WTC11 (cell line): ENCODE results near the gene INPP5A. TPM values are rescaled to one million over a fixed set of nuclear protein-coding genes. Genes with fewer than 3 reads are reported as not detected.

Experiments
- ATAC-seq: fragments of 200-7000 bp; cut with Tn5 transposase; 2 replicates; pipeline ENCODE4 v1.10.0; 2021; ENCODE audit warnings: mild to moderate bottlenecking, moderate library complexity
- CTCF ChIA-PET: fragments of 300-600 bp; sonication (Branson Sonifier 250); formaldehyde crosslinking; loops from one replicate; lab custom pipeline; 2021; ENCODE audit warnings: antibody characterized with exemption; lab: Charles Lee
- POLR2A ChIA-PET: fragments of 350-600 bp; sonication (Branson Sonifier 250); formaldehyde crosslinking; loops from one replicate; lab custom pipeline; 2021; ENCODE audit warnings: antibody characterized with exemption; lab: Charles Lee
- DNase-seq: peaks from one replicate; pipeline ENCODE4 v3.0.0; 2021; ENCODE audit warnings: low spot score
- H3K27ac Mint-ChIP-seq: 2 replicates; pipeline ENCODE4 v1.8.0; 2021; ENCODE audit warnings: mixed read lengths
- H3K27me3 Mint-ChIP-seq: 2 replicates; pipeline ENCODE4 v1.8.0; 2021; ENCODE audit warnings: low read depth, mild to moderate bottlenecking, moderate library complexity, mixed read lengths
- H3K36me3 Mint-ChIP-seq: 2 replicates; pipeline ENCODE4 v1.8.0; 2021; ENCODE audit warnings: mixed read lengths
- H3K4me1 Mint-ChIP-seq: 2 replicates; pipeline ENCODE4 v1.8.0; 2022; ENCODE audit warnings: mixed read lengths
- H3K4me3 Mint-ChIP-seq: 2 replicates; pipeline ENCODE4 v1.8.0; 2021; ENCODE audit warnings: mild to moderate bottlenecking, moderate library complexity, mixed read lengths
- H3K9me3 Mint-ChIP-seq: 2 replicates; pipeline ENCODE4 v1.8.0; 2021; ENCODE audit warnings: mixed read lengths
- CREM ChIP-seq: sonication (generic); formaldehyde crosslinking; IDR thresholded peaks from 2 replicates; pipeline ENCODE4 v1.8.1; 2022; ENCODE audit warnings: mild to moderate bottlenecking, missing genetic modification reagents, moderate library complexity
- EMX1 ChIP-seq: fragments of 250-450 bp; sonication (Bioruptor Pico); IDR thresholded peaks from 2 replicates; pipeline ENCODE4 v1.8.0; 2021; ENCODE audit warnings: mild to moderate bottlenecking
- ETV6 ChIP-seq: sonication (generic); formaldehyde crosslinking; IDR thresholded peaks from 2 replicates; pipeline ENCODE4 v1.8.1; 2022; ENCODE audit warnings: mild to moderate bottlenecking, missing genetic modification reagents
- FOXJ3 ChIP-seq: sonication (generic); formaldehyde crosslinking; IDR thresholded peaks from 2 replicates; pipeline ENCODE4 v1.9.0; 2021; ENCODE audit warnings: missing genetic modification reagents, mild to moderate bottlenecking, borderline replicate concordance
- FOXK1 ChIP-seq: sonication (generic); formaldehyde crosslinking; IDR thresholded peaks from 2 replicates; pipeline ENCODE4 v1.8.0; 2022; ENCODE audit warnings: mild to moderate bottlenecking, moderate library complexity, missing genetic modification reagents
- GRHL2 ChIP-seq: fragments of 250-450 bp; sonication (Bioruptor Pico); IDR thresholded peaks from 2 replicates; pipeline ENCODE4 v1.8.0; 2022; ENCODE audit warnings: mild to moderate bottlenecking, moderate library complexity; ENCODE audit not compliant: insufficient replicate concordance, severe bottlenecking
- KAT7 ChIP-seq: sonication (generic); formaldehyde crosslinking; IDR thresholded peaks from 2 replicates; pipeline ENCODE4 v1.8.1; 2023; ENCODE audit warnings: missing genetic modification reagents, mild to moderate bottlenecking, borderline replicate concordance
- MLX ChIP-seq: sonication (generic); formaldehyde crosslinking; IDR thresholded peaks from 2 replicates; pipeline ENCODE4 v1.8.1; 2023; ENCODE audit warnings: mild to moderate bottlenecking, missing genetic modification reagents, moderate library complexity
- NFATC4 ChIP-seq: fragments of 250-450 bp; sonication (Bioruptor Pico); IDR thresholded peaks from 2 replicates; pipeline ENCODE4 v1.9.0; 2021; ENCODE audit warnings: mild to moderate bottlenecking
- NR2C2 ChIP-seq: sonication (generic); formaldehyde crosslinking; IDR thresholded peaks from 2 replicates; pipeline ENCODE4 v1.8.0; 2022; ENCODE audit warnings: mild to moderate bottlenecking, missing genetic modification reagents
- RORB ChIP-seq: fragments of 250-450 bp; sonication (Bioruptor Pico); IDR thresholded peaks from 2 replicates; pipeline ENCODE4 v1.9.0; 2021; ENCODE audit warnings: mild to moderate bottlenecking
- SMAD3 ChIP-seq: sonication (generic); formaldehyde crosslinking; IDR thresholded peaks from 2 replicates; pipeline ENCODE4 v1.8.0; 2022; ENCODE audit warnings: missing genetic modification reagents, mild to moderate bottlenecking, borderline replicate concordance
- SOX15 ChIP-seq: fragments of 250-450 bp; sonication (Bioruptor Pico); IDR thresholded peaks from 2 replicates; pipeline ENCODE4 v1.9.0; 2021; ENCODE audit warnings: mild to moderate bottlenecking
- TEAD1 ChIP-seq: sonication (generic); formaldehyde crosslinking; IDR thresholded peaks from 2 replicates; pipeline ENCODE4 v1.8.0; 2022; ENCODE audit warnings: mild to moderate bottlenecking, missing genetic modification reagents
- ZNF138 ChIP-seq: sonication (generic); formaldehyde crosslinking; conservative IDR thresholded peaks from 2 replicates; pipeline ENCODE4 v1.8.1; 2022; ENCODE audit warnings: mild to moderate bottlenecking, moderate library complexity, missing genetic modification reagents
- ZNF219 ChIP-seq: sonication (generic); formaldehyde crosslinking; IDR thresholded peaks from 2 replicates; pipeline ENCODE4 v1.8.0; 2023; ENCODE audit warnings: missing genetic modification reagents, mild to moderate bottlenecking, borderline replicate concordance
- ZNF263 ChIP-seq: sonication (generic); formaldehyde crosslinking; IDR thresholded peaks from 2 replicates; pipeline ENCODE4 v1.8.1; 2022; ENCODE audit warnings: low read depth, mild to moderate bottlenecking, moderate library complexity, missing genetic modification reagents
- ZNF671 ChIP-seq: fragments of 250-450 bp; sonication (Bioruptor Pico); IDR thresholded peaks from 2 replicates; pipeline ENCODE4 v1.8.0; 2021; ENCODE audit warnings: mild to moderate bottlenecking
- total RNA-seq: library from RNA; stranded (reverse); gene quantifications from 3 replicates; pipeline ENCODE4 v1.2.3, GENCODE V29; 2021
- TF ChIP-seq, protein P1 (sequence below): sonication (generic); formaldehyde crosslinking; IDR thresholded peaks from 2 replicates; pipeline ENCODE4 v1.8.0; 2023; ENCODE audit warnings: missing genetic modification reagents
- TF ChIP-seq, protein P2 (sequence below): sonication (generic); formaldehyde crosslinking; IDR thresholded peaks from 2 replicates; pipeline ENCODE4 v1.8.0; 2023; ENCODE audit warnings: mild to moderate bottlenecking, missing genetic modification reagents
- TF ChIP-seq, protein P3 (sequence below): fragments of 250-450 bp; sonication (Bioruptor Pico); IDR thresholded peaks from 2 replicates; pipeline ENCODE4 v1.9.0; 2021; ENCODE audit warnings: mild to moderate bottlenecking
- TF ChIP-seq, protein P4 (sequence below): fragments of 250-450 bp; sonication (Bioruptor Pico); IDR thresholded peaks from 2 replicates; pipeline ENCODE4 v1.8.0; 2021; ENCODE audit warnings: mild to moderate bottlenecking
- TF ChIP-seq, protein P5 (sequence below): sonication (generic); formaldehyde crosslinking; IDR thresholded peaks from 2 replicates; pipeline ENCODE4 v1.8.0; 2022; ENCODE audit warnings: mild to moderate bottlenecking, missing genetic modification reagents

Gene INPP5A
- total RNA-seq, 1 experiment from 2014 or later: 22.1 TPM

DNA sequence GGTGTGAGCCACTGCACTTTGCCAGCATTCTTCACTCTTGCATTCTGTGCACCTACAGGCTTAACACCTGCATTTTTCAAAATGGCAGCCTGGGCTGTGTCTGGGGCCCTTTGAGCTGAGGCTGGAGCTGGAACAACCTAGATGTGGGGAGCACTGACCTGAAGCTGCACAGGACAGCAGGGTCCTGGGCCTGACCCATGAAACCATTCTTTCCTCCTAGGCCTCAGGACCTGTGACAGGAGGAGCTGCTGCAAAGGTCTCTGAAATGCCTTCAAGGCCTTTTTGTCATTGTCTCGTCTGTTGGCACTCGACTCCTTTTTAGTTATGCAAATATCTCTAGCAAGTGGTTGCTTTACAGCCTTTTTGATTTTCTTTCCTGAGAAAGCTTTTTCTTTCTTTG, 82.3 kb downstream of the INPP5A start:
- Mint-ChIP-seq H3K36me3 (peaks cover 43% of the 10 kb centered on the region), H3K27me3 (peaks cover 48% of the 10 kb centered on the region), H3K27ac (no peak overlapping the region), H3K4me1 (no peaks in the 10 kb centered on the region), H3K4me3 (no peak overlapping the region), H3K9me3 (peaks cover 43% of the 10 kb centered on the region)
- DNase-seq: no peak
- POLR2A ChIA-PET: no interaction called here
- ATAC-seq: no peak
- CTCF ChIA-PET: no interaction called here
- TF ChIP-seq MLX: no peak
- TF ChIP-seq GRHL2: no peak
- TF ChIP-seq NFATC4 (CRISPR knock-in tag): no peak
- TF ChIP-seq KAT7: no peak
- TF ChIP-seq TEAD1 (CRISPR knock-in tag): no peak
- TF ChIP-seq SOX15 (CRISPR knock-in tag): no peak
- TF ChIP-seq CREM (CRISPR knock-in tag): no peak
- TF ChIP-seq, protein P1, sequence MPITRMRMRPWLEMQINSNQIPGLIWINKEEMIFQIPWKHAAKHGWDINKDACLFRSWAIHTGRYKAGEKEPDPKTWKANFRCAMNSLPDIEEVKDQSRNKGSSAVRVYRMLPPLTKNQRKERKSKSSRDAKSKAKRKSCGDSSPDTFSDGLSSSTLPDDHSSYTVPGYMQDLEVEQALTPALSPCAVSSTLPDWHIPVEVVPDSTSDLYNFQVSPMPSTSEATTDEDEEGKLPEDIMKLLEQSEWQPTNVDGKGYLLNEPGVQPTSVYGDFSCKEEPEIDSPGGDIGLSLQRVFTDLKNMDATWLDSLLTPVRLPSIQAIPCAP (CRISPR knock-in tag): no peak
- TF ChIP-seq ZNF671 (CRISPR knock-in tag): no peak
- TF ChIP-seq, protein P2, sequence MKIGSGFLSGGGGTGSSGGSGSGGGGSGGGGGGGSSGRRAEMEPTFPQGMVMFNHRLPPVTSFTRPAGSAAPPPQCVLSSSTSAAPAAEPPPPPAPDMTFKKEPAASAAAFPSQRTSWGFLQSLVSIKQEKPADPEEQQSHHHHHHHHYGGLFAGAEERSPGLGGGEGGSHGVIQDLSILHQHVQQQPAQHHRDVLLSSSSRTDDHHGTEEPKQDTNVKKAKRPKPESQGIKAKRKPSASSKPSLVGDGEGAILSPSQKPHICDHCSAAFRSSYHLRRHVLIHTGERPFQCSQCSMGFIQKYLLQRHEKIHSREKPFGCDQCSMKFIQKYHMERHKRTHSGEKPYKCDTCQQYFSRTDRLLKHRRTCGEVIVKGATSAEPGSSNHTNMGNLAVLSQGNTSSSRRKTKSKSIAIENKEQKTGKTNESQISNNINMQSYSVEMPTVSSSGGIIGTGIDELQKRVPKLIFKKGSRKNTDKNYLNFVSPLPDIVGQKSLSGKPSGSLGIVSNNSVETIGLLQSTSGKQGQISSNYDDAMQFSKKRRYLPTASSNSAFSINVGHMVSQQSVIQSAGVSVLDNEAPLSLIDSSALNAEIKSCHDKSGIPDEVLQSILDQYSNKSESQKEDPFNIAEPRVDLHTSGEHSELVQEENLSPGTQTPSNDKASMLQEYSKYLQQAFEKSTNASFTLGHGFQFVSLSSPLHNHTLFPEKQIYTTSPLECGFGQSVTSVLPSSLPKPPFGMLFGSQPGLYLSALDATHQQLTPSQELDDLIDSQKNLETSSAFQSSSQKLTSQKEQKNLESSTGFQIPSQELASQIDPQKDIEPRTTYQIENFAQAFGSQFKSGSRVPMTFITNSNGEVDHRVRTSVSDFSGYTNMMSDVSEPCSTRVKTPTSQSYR (CRISPR knock-in tag): no peak
- TF ChIP-seq, protein P3, sequence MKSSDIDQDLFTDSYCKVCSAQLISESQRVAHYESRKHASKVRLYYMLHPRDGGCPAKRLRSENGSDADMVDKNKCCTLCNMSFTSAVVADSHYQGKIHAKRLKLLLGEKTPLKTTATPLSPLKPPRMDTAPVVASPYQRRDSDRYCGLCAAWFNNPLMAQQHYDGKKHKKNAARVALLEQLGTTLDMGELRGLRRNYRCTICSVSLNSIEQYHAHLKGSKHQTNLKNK (CRISPR knock-in tag): no peak
- TF ChIP-seq, all 79 proteins: peak for 0

DNA sequence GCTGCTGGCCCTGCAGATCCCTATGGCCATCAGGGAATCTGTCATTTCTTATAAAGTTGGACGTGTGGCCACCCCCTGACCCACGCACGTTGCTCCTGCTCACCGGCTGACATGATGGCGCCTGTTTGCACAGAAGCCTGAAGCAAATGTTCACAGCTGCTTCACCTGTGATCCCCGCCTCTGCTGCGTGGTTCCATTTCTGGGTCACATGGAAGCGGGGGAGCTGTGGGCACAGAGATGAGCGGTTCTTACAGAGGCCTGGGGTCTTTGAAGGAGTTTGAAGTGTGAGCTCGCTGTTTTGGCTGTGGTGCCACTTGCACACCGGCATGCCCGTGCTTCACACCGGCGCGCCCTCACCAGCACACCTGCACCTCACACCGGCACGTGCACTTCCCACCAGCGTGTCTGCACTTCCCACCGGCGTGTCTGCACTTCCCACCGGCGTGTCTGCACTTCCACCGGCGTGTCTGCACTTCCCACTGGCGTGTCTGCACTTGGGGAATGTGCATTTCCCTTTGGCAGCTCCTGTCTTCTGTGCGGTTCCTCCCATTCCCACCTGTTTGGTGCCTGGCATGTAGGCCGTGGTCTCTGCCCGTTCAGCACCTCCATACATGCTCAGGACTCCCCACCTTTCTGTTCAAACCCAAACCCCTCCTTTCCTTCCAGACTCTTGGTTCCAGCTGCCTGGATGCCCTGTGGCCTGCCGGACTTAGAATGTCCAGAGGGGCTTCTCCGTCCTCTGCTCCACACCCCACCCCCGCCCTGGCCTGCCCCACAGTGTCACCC, 86.7 kb downstream of the INPP5A start:
- TF ChIP-seq RORB (no peak), TEAD1 (CRISPR knock-in tag) (no peak), NR2C2 (CRISPR knock-in tag) (no peak), ZNF219 (CRISPR knock-in tag) (no peak), ZNF138 (CRISPR knock-in tag) (no peak), FOXJ3 (CRISPR knock-in tag) (no peak), SMAD3 (no peak), EMX1 (no peak), ETV6 (CRISPR knock-in tag) (no peak), FOXK1 (CRISPR knock-in tag) (no peak), ZNF263 (CRISPR knock-in tag) (no peak)
- TF ChIP-seq, protein P4, sequence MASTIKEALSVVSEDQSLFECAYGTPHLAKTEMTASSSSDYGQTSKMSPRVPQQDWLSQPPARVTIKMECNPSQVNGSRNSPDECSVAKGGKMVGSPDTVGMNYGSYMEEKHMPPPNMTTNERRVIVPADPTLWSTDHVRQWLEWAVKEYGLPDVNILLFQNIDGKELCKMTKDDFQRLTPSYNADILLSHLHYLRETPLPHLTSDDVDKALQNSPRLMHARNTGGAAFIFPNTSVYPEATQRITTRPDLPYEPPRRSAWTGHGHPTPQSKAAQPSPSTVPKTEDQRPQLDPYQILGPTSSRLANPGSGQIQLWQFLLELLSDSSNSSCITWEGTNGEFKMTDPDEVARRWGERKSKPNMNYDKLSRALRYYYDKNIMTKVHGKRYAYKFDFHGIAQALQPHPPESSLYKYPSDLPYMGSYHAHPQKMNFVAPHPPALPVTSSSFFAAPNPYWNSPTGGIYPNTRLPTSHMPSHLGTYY (CRISPR knock-in tag): no peak
- TF ChIP-seq, protein P5, sequence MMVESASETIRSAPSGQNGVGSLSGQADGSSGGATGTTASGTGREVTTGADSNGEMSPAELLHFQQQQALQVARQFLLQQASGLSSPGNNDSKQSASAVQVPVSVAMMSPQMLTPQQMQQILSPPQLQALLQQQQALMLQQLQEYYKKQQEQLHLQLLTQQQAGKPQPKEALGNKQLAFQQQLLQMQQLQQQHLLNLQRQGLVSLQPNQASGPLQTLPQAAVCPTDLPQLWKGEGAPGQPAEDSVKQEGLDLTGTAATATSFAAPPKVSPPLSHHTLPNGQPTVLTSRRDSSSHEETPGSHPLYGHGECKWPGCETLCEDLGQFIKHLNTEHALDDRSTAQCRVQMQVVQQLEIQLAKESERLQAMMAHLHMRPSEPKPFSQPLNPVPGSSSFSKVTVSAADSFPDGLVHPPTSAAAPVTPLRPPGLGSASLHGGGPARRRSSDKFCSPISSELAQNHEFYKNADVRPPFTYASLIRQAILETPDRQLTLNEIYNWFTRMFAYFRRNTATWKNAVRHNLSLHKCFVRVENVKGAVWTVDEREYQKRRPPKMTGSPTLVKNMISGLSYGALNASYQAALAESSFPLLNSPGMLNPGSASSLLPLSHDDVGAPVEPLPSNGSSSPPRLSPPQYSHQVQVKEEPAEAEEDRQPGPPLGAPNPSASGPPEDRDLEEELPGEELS (CRISPR knock-in tag): no peak
- TF ChIP-seq, all 79 proteins: peak for 0
- ChIA-PET POLR2A (no interaction called here), CTCF (interaction anchor here (0.6 to 1.2 kb wide), 3 partner anchors 30 to 160 kb away, joined by 3 to 4 read pairs (median 3); no protein-coding TSS in a partner anchor)
- peaks cover 23% of the 10 kb centered on the region for H3K36me3 Mint-ChIP-seq
- DNase-seq (no peak), ATAC-seq (no peak)
- no peak overlapping the region for H3K27ac Mint-ChIP-seq
- H3K27me3 Mint-ChIP-seq: peaks cover 24% of the 10 kb centered on the region
- peaks cover 15% of the 10 kb centered on the region for H3K4me1 Mint-ChIP-seq
- peaks cover 23% of the 10 kb centered on the region for H3K9me3 Mint-ChIP-seq
- no peak overlapping the region for H3K4me3 Mint-ChIP-seq
